Colonic mucosa (tissue), 4 donors: ENCODE measurements around the gene COL4A6. TPM values are rescaled to one million over a fixed set of nuclear protein-coding genes. Genes with fewer than 3 reads are reported as not detected.

Experiments used
- DNase-seq: peaks from one replicate; pipeline ENCODE4 v3.0.0-alpha.2; 2020
- H3K27ac ChIP-seq: fragments of 200-600 bp; one replicate; pipeline ENCODE4 v1.8.0; 2021
- H3K27me3 ChIP-seq: fragments of 200-600 bp; one replicate; pipeline ENCODE4 v1.8.0; 2021
- H3K36me3 ChIP-seq: fragments of 200-600 bp; one replicate; pipeline ENCODE4 v1.8.0; 2021
- H3K4me1 ChIP-seq: fragments of 200-600 bp; one replicate; pipeline ENCODE4 v1.8.0; 2021; ENCODE audit warnings: mild to moderate bottlenecking
- H3K4me3 ChIP-seq: fragments of 200-600 bp; one replicate; pipeline ENCODE4 v1.8.0; 2021
- H3K9ac ChIP-seq, 2 donors: one replicate each; pipeline ENCODE4 v1.7.0; 2013; ENCODE audit warnings: control low read depth in 2 of 2, low read depth in 2 of 2, low read length in 2 of 2
- H3K9me3 ChIP-seq: fragments of 200-600 bp; one replicate; pipeline ENCODE4 v1.8.0; 2021
- intact Hi-C: fragments of 100-400 bp; cut with DNase I; formaldehyde crosslinking; loops from one replicate; pipeline ENCODE4 v1.14.1; 2022
- total RNA-seq, 2 donors: library from RNA; stranded (reverse); fragmentation: NEBNext Ultra II Directional in 1 of 2; extraction: Animal tissue kit (Norgen Biotek cat#: 25700) in 1 of 2; gene quantifications; one replicate each; pipeline ENCODE4 v1.2.1, GENCODE V29; 2021
- TF ChIP-seq, protein P1 (sequence below): fragments of 200-600 bp; IDR thresholded peaks from one replicate; pipeline ENCODE4 v1.8.0; 2022; ENCODE audit warnings: antibody characterized with exemption, mild to moderate bottlenecking
- donor health status: healthy.
- donor health status: DM: no; HTN: no; CAD: no.
- donor health status: DM: no; HTN: no; CAD: no.

COL4A6 gene
- total RNA-seq, 2 donors from 2014 or later: 1.1 to 1.8 TPM

DNA sequence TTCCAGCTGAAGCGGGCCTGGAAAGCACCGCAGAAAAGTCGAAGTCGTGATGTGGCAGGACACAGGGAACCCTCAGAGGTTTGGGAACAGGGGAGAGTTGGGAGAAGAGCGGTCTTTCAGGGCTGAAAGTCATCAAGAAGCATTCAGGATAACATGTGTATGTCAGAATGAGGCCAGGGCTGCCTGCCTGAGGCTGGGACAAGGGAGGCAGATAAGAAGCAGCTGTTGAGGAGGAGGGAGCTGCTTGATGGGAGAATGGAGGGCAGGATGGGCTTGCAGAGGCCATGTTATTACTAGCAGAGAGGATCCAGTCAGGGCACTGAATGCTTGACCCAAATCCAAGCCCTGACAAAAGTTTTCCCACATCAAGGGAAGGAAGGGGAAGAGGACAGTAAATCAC is 214.6 kb downstream of the COL4A6 start:
- peak overlapping the region in 1 of 2 donors; percentile 12 for H3K9ac ChIP-seq
- H3K4me1 ChIP-seq: no peaks in the 10 kb centered on the region
- TF ChIP-seq, protein P1, sequence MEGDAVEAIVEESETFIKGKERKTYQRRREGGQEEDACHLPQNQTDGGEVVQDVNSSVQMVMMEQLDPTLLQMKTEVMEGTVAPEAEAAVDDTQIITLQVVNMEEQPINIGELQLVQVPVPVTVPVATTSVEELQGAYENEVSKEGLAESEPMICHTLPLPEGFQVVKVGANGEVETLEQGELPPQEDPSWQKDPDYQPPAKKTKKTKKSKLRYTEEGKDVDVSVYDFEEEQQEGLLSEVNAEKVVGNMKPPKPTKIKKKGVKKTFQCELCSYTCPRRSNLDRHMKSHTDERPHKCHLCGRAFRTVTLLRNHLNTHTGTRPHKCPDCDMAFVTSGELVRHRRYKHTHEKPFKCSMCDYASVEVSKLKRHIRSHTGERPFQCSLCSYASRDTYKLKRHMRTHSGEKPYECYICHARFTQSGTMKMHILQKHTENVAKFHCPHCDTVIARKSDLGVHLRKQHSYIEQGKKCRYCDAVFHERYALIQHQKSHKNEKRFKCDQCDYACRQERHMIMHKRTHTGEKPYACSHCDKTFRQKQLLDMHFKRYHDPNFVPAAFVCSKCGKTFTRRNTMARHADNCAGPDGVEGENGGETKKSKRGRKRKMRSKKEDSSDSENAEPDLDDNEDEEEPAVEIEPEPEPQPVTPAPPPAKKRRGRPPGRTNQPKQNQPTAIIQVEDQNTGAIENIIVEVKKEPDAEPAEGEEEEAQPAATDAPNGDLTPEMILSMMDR: no peak
- no peaks in the 10 kb centered on the region for H3K27me3 ChIP-seq
- no peak overlapping the region for H3K4me3 ChIP-seq
- intact Hi-C loops: no loop called here
- H3K9me3 ChIP-seq: no peaks in the 10 kb centered on the region
- no peaks in the 10 kb centered on the region for H3K36me3 ChIP-seq
- no peak for DNase-seq
- no peak overlapping the region for H3K27ac ChIP-seq

DNA sequence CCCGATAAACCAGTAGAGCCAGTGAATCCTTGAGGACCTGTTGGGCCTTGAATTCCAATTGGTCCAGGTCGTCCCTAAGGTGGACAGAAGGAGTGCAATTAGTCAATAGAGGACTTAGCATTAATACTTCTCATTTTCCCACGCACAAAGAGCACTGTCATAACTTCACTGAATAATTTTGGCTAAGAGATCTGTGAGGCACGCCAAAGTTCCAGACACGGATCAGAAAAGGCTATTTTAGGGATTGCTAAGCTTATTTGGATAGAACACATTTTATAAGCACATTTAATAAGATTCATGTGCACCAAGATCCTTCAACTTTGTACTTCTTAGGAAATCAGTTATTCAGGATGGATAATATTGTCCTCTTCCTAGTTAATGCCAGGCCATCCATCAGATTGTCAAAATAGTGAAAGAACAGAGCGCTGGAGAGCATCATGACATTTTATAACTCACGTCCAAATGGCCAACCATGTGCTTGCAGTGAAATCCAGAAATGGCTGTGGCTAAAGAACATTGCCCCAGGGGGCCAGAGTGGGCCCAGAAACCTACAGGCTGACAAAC is 216.8 kb downstream of the COL4A6 start:
- Histone ChIP-seq H3K27me3 (peaks cover 5% of the 10 kb centered on the region), H3K9ac (no peak overlapping the region), H3K36me3 (no peaks in the 10 kb centered on the region), H3K4me3 (no peak overlapping the region), H3K9me3 (no peaks in the 10 kb centered on the region), H3K27ac (no peak overlapping the region), H3K4me1 (no peaks in the 10 kb centered on the region)
- TF ChIP-seq, protein P1: no peak
- intact Hi-C loops: no loop called here
- no peak for DNase-seq

DNA sequence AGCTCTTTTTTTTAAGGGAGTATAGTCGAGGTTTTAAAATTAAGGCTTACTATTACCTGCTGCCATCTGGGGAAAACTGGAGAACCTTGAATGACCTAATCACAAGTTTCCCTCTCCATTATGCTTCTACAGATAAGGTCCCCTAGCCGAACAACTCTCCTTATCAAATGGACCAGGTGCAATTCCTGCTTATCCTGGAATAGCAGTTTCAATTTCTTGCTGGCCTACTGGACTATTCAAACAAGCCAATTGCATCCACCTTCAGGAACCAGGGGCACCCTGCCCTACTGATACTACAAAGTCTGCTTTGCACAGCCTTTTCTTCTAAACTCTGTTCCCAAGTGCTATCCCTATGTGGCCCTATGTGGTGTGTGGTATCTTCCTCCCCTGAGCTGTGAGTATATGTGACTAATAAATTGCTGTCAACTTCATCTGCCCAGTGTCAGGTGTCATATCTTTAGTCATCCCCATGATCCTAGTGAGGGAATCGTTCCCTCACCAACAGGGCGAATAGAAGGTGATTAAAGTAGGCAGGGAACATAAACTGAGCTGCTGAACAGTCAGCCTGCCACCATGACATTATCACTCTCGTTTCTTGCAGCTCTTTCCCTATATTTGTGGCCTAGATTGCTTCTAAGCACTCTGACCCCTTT is 218.1 kb downstream of the COL4A6 start:
- TF ChIP-seq, protein P1: no peak
- Histone ChIP-seq H3K4me3 (no peak overlapping the region), H3K36me3 (no peaks in the 10 kb centered on the region), H3K9ac (no peak overlapping the region), H3K27ac (no peak overlapping the region), H3K4me1 (no peaks in the 10 kb centered on the region), H3K9me3 (no peaks in the 10 kb centered on the region), H3K27me3 (peaks cover 5% of the 10 kb centered on the region)
- intact Hi-C loops: no loop called here
- no peak for DNase-seq

DNA sequence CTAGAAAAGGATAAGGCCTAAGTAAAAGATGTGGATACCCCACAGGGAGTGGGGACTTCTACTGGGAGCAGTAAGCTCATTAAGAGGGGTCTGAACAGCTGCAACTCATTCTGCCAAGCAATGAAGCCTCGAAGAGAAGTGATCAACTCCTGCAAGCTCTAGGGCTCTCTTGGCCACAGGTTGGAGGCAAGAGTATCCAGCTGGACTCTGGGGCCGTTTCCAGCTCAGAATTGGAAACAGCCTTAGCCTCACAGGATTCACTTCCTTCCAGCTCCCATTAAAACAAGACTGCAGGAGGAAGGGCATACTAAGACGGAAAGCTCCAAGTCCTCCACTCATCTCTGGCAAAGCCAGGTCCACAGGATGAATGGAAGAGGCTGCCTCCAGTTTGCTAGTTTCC is 220.3 kb downstream of the COL4A6 start:
- TF ChIP-seq, protein P1: no peak
- Histone ChIP-seq H3K9me3 (no peaks in the 10 kb centered on the region), H3K9ac (no peak overlapping the region), H3K36me3 (no peaks in the 10 kb centered on the region), H3K27me3 (peaks cover 5% of the 10 kb centered on the region), H3K27ac (no peak overlapping the region), H3K4me3 (no peak overlapping the region), H3K4me1 (no peaks in the 10 kb centered on the region)
- DNase-seq: no peak
- intact Hi-C loops: no loop called here

DNA sequence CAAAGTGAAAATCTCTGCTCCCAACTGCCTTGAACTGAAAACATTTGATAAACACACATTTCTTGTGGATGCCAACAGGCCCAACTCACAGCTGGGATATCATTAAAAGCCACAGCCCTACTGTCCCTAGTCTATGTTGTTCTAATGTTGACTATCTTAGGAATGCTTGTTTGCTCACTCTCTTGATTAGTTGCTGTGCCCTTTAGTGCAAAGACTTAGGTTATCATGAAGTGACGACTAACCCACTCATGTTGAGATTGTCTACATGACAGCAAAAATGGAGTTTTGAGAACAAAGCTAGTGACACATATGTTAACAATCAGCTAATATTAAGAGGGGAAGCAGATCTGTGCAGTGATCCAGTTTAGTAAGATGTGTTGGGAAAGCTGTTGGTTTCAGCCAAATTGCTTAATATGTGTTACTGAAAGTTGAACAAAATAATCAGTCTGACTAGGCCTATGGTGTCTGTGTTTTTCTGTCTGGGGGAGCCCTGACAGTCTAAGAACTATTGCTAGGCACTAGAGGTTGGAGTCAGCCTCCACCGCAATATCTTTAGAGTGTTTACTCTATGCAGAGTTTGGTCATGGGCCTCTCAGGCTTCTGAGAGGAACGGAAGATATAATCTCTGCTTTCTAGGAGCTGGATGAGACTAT is 221.2 kb downstream of the COL4A6 start:
- Histone ChIP-seq H3K9me3 (no peaks in the 10 kb centered on the region), H3K4me3 (no peak overlapping the region), H3K36me3 (no peaks in the 10 kb centered on the region), H3K27ac (no peak overlapping the region), H3K4me1 (no peaks in the 10 kb centered on the region), H3K27me3 (peaks cover 5% of the 10 kb centered on the region), H3K9ac (no peak overlapping the region)
- TF ChIP-seq, protein P1: no peak
- no peak for DNase-seq
- intact Hi-C loops: no loop called here
